MG63 (cell line): Measurements from ENCODE around the gene MYRIP. TPM values are rescaled to one million over a fixed set of nuclear protein-coding genes. Genes with fewer than 3 reads are reported as not detected.
"Not testable (repeated sequence)": the region's sequence is repeated elsewhere in the genome, so short reads cannot be mapped to it uniquely, and the experiment has no call there.

Experiments
- DNase-seq: peaks from one replicate; pipeline ENCODE4 v3.0.0-alpha.2; 2020
- H3K27me3 ChIP-seq: fragments of 250-450 bp; sonication (Bioruptor Pico); 2 replicates; pipeline ENCODE4 v1.5.1; 2020; ENCODE audit warnings: mild to moderate bottlenecking, moderate library complexity
- H3K36me3 ChIP-seq: fragments of 250-450 bp; sonication (Bioruptor Pico); 2 replicates; pipeline ENCODE4 v1.5.1; 2020; ENCODE audit warnings: mild to moderate bottlenecking, moderate library complexity
- H3K4me3 ChIP-seq: fragments of 250-450 bp; sonication (Bioruptor Pico); 2 replicates; pipeline ENCODE4 v1.5.1; 2020; ENCODE audit warnings: mild to moderate bottlenecking, moderate library complexity
- H3K9me3 ChIP-seq: fragments of 250-450 bp; sonication (Bioruptor Pico); 2 replicates; pipeline ENCODE4 v1.5.1; 2020; ENCODE audit warnings: mild to moderate bottlenecking, moderate library complexity
- total RNA-seq: library from RNA; depleted of rRNA; stranded (reverse); fragments of >200 nt; shearing (Covaris generic); gene quantifications from 2 replicates; pipeline ENCODE4 v1.2.3, GENCODE V29; 2014; ENCODE audit warnings: low replicate concordance; rRNA removed

MYRIP gene
- 1.9 and 2.6 TPM in 2 replicates for total RNA-seq

DNA sequence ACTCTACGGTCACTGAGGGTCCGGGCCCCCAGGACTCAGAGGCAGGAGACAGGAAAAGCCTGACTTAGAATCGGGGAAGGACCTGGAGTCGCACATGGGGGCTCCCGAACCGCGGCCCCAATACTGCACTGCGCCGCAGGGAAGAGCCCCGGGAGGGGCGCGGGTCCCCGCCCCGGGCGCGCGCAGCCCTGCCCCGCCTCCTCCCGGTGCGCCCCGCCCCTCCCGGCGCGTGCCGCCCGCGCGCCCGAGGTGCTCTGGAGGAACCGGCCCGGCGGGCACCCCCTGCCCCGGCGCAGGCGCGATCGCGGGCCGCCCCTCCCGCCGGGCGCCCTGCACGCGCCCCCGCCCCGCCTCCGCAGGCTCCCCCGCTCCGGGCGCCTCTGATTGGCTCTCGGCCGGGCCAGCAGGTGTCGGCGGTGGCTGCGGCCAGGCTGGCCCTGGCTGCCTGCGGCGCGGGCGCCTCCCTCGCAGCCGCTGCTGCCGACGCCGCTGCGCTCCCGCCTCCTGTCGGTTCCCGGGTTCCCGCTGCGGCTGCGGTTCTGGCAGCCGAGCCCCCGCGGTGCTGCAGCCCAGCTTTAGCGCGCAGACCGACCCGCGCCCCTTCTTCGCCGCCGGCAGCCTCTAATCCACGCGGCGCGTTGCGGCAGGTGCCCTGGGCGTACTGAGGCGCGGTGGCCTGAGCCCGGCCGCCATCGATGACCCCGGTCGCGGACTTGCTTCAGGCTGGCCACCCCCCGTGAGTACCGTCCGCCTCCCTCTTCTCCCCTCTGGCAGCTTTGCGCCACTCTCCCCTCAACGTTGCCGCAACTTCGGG is at the start of gene MYRIP:
Gene MYRIP (plus strand): TSS at position 429 of the 814 bp plus-strand sequence. CDS start 91,208 bp downstream, outside the sequence.
- Histone ChIP-seq H3K36me3 (no peaks in the 10 kb centered on the region), H3K27me3 (no peaks in the 10 kb centered on the region), H3K4me3 (peak within 1 kb of the TSS; percentile 52), H3K9me3 (no peaks in the 10 kb centered on the region)
- peak; percentile 69 for DNase-seq

GRCh38 chr3:39760325-39760724 is 49.1 kb upstream of the MYRIP start:
- Histone ChIP-seq H3K36me3 (no peaks in the 10 kb centered on the region), H3K9me3 (no peaks in the 10 kb centered on the region), H3K4me3 (no peak overlapping the region), H3K27me3 (no peaks in the 10 kb centered on the region)
- no peak for DNase-seq

- H3K36me3 ChIP-seq, result no peaks in the 10 kb centered on the region
- no peaks in the 10 kb centered on the region for H3K27me3 ChIP-seq
- no peaks in the 10 kb centered on the region for H3K9me3 ChIP-seq
- H3K4me3 ChIP-seq, result no peak overlapping the region
- no peak for DNase-seq
Observed at GRCh38 chr3:39762537-39763070, 46.8 kb upstream of the MYRIP start.

DNA sequence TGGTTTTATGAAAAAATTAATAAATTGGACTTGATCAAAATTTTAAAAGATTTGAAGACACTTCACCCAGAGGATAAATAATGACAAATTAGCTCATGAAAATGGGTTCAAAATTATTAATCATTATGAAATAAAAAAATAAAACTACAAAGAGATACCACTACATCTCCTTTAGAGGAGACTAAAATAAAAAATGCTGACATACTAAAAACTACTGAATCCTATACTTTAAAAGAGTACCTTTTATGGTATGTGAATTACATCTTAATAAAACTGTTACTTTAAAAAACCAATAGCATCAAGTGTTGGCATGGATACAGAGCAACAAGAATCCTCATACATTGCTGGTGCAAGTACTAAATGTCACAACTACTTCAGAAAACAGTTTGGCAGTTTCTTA is 46.0 kb upstream of the MYRIP start:
- Histone ChIP-seq H3K9me3 (no peaks in the 10 kb centered on the region), H3K27me3 (no peaks in the 10 kb centered on the region), H3K36me3 (no peaks in the 10 kb centered on the region), H3K4me3 (no peak overlapping the region)
- no peak for DNase-seq

- Histone ChIP-seq H3K36me3 (no peaks in the 10 kb centered on the region), H3K9me3 (no peaks in the 10 kb centered on the region), H3K4me3 (no peak overlapping the region), H3K27me3 (no peaks in the 10 kb centered on the region)
- no peak for DNase-seq
Observed at GRCh38 chr3:39765575-39765974, 43.8 kb upstream of the MYRIP start.

GRCh38 chr3:39766433-39766832 is 43.0 kb upstream of the MYRIP start:
- H3K27me3 ChIP-seq, result no peaks in the 10 kb centered on the region
- H3K36me3 ChIP-seq, result no peaks in the 10 kb centered on the region
- no peaks in the 10 kb centered on the region for H3K9me3 ChIP-seq
- DNase-seq, result no peak
- H3K4me3 ChIP-seq, result no peak overlapping the region

- not testable (repeated sequence) for H3K9me3 ChIP-seq, H3K4me3 ChIP-seq, H3K27me3 ChIP-seq, H3K36me3 ChIP-seq, DNase-seq
Observed at GRCh38 chr3:39766909-39767308, 42.5 kb upstream of the MYRIP start.

DNA sequence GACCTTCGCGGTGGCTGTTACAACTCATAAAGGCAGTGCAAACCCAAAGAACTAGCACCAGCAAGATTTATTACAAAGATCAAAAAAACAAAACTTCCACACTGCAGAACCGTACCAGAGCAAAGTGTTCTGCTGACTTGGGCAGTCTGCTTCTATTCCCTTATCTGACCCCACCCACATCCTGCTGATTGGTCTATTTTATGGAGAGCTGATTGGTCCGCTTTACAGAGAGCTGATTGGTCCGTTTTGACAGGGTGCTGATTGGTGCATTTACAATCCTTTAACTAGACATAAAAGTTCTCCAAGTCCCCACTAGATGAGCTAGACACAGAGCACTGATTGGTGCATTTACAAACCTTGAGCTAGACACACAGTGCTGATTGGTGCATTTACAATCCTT is 31.2 kb upstream of the MYRIP start:
- H3K27me3 ChIP-seq, H3K36me3 ChIP-seq, H3K9me3 ChIP-seq, H3K4me3 ChIP-seq, DNase-seq: not testable (repeated sequence)

- no peak overlapping the region for H3K4me3 ChIP-seq
- no peaks in the 10 kb centered on the region for H3K9me3 ChIP-seq
- no peak for DNase-seq
- no peaks in the 10 kb centered on the region for H3K36me3 ChIP-seq
- H3K27me3 ChIP-seq, result no peaks in the 10 kb centered on the region
Observed at GRCh38 chr3:39779511-39780230, 29.7 kb upstream of the MYRIP start.

DNA sequence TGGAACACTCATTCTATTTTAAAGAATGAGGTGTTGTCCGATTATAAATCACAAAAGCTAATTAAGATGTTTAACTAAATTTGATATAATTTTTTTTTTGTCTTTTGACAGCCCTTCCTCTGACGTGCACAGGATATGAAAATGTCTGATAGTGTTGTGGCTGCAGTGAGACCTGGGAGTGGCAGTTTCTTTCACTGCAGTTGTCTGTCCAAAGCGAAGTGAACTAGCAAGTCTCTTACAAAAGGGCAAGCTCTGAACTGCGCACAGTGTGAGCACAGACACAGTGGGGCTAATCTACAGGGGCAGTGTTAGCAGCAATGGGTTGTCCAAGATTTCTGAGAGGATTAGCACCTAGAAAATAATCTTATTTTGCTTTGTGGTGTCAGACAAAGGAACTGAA is 29.1 kb upstream of the MYRIP start:
- Histone ChIP-seq H3K36me3 (no peaks in the 10 kb centered on the region), H3K27me3 (no peaks in the 10 kb centered on the region), H3K4me3 (no peak overlapping the region), H3K9me3 (no peaks in the 10 kb centered on the region)
- DNase-seq, result no peak

GRCh38 chr3:39781025-39781424 is 28.4 kb upstream of the MYRIP start:
- H3K36me3 ChIP-seq, result no peaks in the 10 kb centered on the region
- no peak overlapping the region for H3K4me3 ChIP-seq
- no peaks in the 10 kb centered on the region for H3K9me3 ChIP-seq
- H3K27me3 ChIP-seq, result no peaks in the 10 kb centered on the region
- DNase-seq, result no peak

- H3K4me3 ChIP-seq, result no peak overlapping the region
- no peaks in the 10 kb centered on the region for H3K9me3 ChIP-seq
- no peaks in the 10 kb centered on the region for H3K27me3 ChIP-seq
- no peaks in the 10 kb centered on the region for H3K36me3 ChIP-seq
- DNase-seq, result no peak
Observed at GRCh38 chr3:39781632-39782031, 27.8 kb upstream of the MYRIP start.

- H3K9me3 ChIP-seq, result no peaks in the 10 kb centered on the region
- no peaks in the 10 kb centered on the region for H3K27me3 ChIP-seq
- H3K4me3 ChIP-seq, result no peak overlapping the region
- H3K36me3 ChIP-seq, result no peaks in the 10 kb centered on the region
- DNase-seq, result no peak
Observed at GRCh38 chr3:39783680-39784079, 25.7 kb upstream of the MYRIP start.

DNA sequence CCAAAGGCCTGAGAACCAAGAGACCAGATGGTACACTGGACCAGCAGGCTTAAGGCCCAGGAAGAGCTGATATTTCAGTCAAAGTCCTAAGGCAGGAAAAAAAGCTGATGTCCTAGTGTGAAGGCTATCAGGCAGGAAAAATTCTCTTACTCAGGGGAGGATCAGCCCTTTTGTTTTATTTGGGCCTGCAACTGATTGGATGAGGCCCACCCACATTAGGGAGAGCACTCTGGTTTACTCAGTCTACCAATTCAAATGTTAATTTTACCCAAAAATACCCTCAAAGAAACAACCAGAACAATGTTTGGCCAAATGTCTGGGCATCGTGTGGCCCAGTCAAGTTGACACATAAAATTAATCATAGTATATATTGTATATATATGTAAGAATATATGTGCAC is 24.5 kb upstream of the MYRIP start:
- H3K36me3 ChIP-seq, result no peaks in the 10 kb centered on the region
- no peaks in the 10 kb centered on the region for H3K9me3 ChIP-seq
- no peaks in the 10 kb centered on the region for H3K27me3 ChIP-seq
- DNase-seq, result no peak
- H3K4me3 ChIP-seq, result no peak overlapping the region

- no peak overlapping the region for H3K4me3 ChIP-seq
- DNase-seq, result no peak
- no peaks in the 10 kb centered on the region for H3K9me3 ChIP-seq
- H3K36me3 ChIP-seq, result no peaks in the 10 kb centered on the region
- H3K27me3 ChIP-seq, result no peaks in the 10 kb centered on the region
Observed at GRCh38 chr3:39788128-39788883, 21.1 kb upstream of the MYRIP start.

GRCh38 chr3:39791603-39792002 is 17.8 kb upstream of the MYRIP start:
- no peak overlapping the region for H3K4me3 ChIP-seq

GRCh38 chr3:39794880-39795279 is 14.5 kb upstream of the MYRIP start:
- Histone ChIP-seq H3K4me3 (no peak overlapping the region), H3K9me3 (no peaks in the 10 kb centered on the region), H3K36me3 (no peaks in the 10 kb centered on the region), H3K27me3 (no peaks in the 10 kb centered on the region)
- DNase-seq, result no peak

More at GRCh38 chr3:39791603-39792002, 17.8 kb upstream of the MYRIP start:
- DNase-seq, result no peak
- Histone ChIP-seq H3K9me3 (no peaks in the 10 kb centered on the region), H3K27me3 (no peaks in the 10 kb centered on the region), H3K36me3 (no peaks in the 10 kb centered on the region)
